ENCODE results near the gene NLGN1. TPM values are rescaled to one million over a fixed set of nuclear protein-coding genes. Genes with fewer than 3 reads are reported as not detected.

The NLGN1 gene
- total RNA-seq, 4 donors from 2014 or later: 2.2 to 5.8 (median 3.0) TPM

DNA sequence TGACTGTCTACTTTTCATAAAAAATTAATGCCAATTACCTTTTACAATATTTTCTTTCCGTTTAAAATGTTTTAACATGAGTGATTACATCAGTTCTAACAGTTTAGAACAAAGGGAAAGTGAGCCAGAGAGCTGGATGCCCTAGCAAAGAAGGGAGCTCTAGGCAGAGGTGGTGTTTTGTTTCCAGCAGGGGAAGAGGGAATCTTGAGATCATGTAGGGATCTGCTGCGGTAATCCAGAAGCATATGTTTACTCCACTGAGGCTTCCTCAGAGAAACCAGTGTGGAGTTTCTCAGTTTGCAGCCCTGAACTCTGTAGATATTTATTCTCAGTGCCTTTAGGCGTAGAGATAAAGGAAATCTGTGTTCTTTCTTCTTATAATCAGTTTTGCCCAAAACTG, 399.3 kb downstream of the NLGN1 start:
- H3K27me3 ChIP-seq: no peaks in the 10 kb centered on the region
- no peak overlapping the region for H3K4me3 ChIP-seq
- WGBS: 67% methylated on average over 3 of the region's 3 CpGs
- no peaks in the 10 kb centered on the region for H3K36me3 ChIP-seq
- H3K27ac ChIP-seq: no peak overlapping the region
- no peaks in the 10 kb centered on the region for H3K9me3 ChIP-seq
- no peak for DNase-seq (ENCODE audit: low spot score in 2 of 2)
- TF ChIP-seq POLR2A (IDR thresholded peaks at IDR 0.05) (no peak), POLR2AphosphoS5 (IDR thresholded peaks at IDR 0.05) (no peak), CTCF (IDR thresholded peaks at IDR 0.05) (no peak), EP300 (IDR thresholded peaks at IDR 0.05) (no peak)
- no peaks in the 10 kb centered on the region for H3K4me1 ChIP-seq

- H3K4me1 ChIP-seq: no peaks in the 10 kb centered on the region
- no peaks in the 10 kb centered on the region for H3K9me3 ChIP-seq
- H3K27ac ChIP-seq: no peak overlapping the region
- H3K36me3 ChIP-seq: no peaks in the 10 kb centered on the region
- H3K27me3 ChIP-seq: no peaks in the 10 kb centered on the region
- 57% methylated on average over 4 of the region's 4 CpGs for WGBS
- H3K4me3 ChIP-seq: no peak overlapping the region
- DNase-seq (ENCODE audit: low spot score in 2 of 2): no peak
- TF ChIP-seq POLR2AphosphoS5 (IDR thresholded peaks at IDR 0.05): no peak
- no peak for TF ChIP-seq EP300 (IDR thresholded peaks at IDR 0.05)
- TF ChIP-seq CTCF (IDR thresholded peaks at IDR 0.05): no peak
- no peak for TF ChIP-seq POLR2A (IDR thresholded peaks at IDR 0.05)
Observed at GRCh38 chr3:173799060-173799816, 401.7 kb downstream of the NLGN1 start.

GRCh38 chr3:173800154-173800553, 402.6 kb downstream of the NLGN1 start:
- DNase-seq (ENCODE audit: low spot score in 2 of 2): no peak
- Histone ChIP-seq H3K27ac (no peak overlapping the region), H3K36me3 (no peaks in the 10 kb centered on the region), H3K4me3 (no peak overlapping the region), H3K9me3 (no peaks in the 10 kb centered on the region), H3K27me3 (no peaks in the 10 kb centered on the region), H3K4me1 (no peaks in the 10 kb centered on the region)
- WGBS: 75% methylated on average over 2 of the region's 2 CpGs
- no peak for TF ChIP-seq EP300 (IDR thresholded peaks at IDR 0.05)
- no peak for TF ChIP-seq POLR2AphosphoS5 (IDR thresholded peaks at IDR 0.05)
- TF ChIP-seq CTCF (IDR thresholded peaks at IDR 0.05): no peak
- no peak for TF ChIP-seq POLR2A (IDR thresholded peaks at IDR 0.05)

GRCh38 chr3:173814809-173815208, 417.3 kb downstream of the NLGN1 start:
- H3K4me3 ChIP-seq: no peak overlapping the region
- TF ChIP-seq EP300 (IDR thresholded peaks at IDR 0.05) (no peak), POLR2AphosphoS5 (IDR thresholded peaks at IDR 0.05) (no peak), CTCF (IDR thresholded peaks at IDR 0.05) (no peak), POLR2A (IDR thresholded peaks at IDR 0.05) (no peak)
- no peak overlapping the region for H3K27ac ChIP-seq
- H3K27me3 ChIP-seq: no peaks in the 10 kb centered on the region
- no peaks in the 10 kb centered on the region for H3K4me1 ChIP-seq
- H3K9me3 ChIP-seq: no peaks in the 10 kb centered on the region
- DNase-seq (ENCODE audit: low spot score in 2 of 2): no peak
- WGBS: 88% methylated on average over 3 of the region's 3 CpGs
- H3K36me3 ChIP-seq: no peaks in the 10 kb centered on the region

- Histone ChIP-seq H3K27me3 (no peaks in the 10 kb centered on the region), H3K9me3 (no peaks in the 10 kb centered on the region), H3K36me3 (no peaks in the 10 kb centered on the region), H3K4me1 (no peaks in the 10 kb centered on the region), H3K4me3 (no peak overlapping the region), H3K27ac (no peak overlapping the region)
- WGBS: 76% methylated on average over 5 of the region's 5 CpGs
- DNase-seq (ENCODE audit: low spot score in 2 of 2): no peak
- TF ChIP-seq EP300 (IDR thresholded peaks at IDR 0.05): no peak
- TF ChIP-seq CTCF (IDR thresholded peaks at IDR 0.05): no peak
- TF ChIP-seq POLR2A (IDR thresholded peaks at IDR 0.05): no peak
- no peak for TF ChIP-seq POLR2AphosphoS5 (IDR thresholded peaks at IDR 0.05)
Observed at GRCh38 chr3:173819368-173819767, 421.8 kb downstream of the NLGN1 start.

All from suprapubic skin (tissue), 4 donors.